ENCODE data around the gene PCNX2.

- TF ChIP-seq CTCF (optimal IDR thresholded peaks at IDR 0.05 in 1 of 3, IDR thresholded peaks at IDR 0.05 in 1 of 3, conservative IDR thresholded peaks at IDR 0.05 in 1 of 3; ENCODE audit: extremely low read depth in 1 of 3, insufficient read depth in 2 of 3, low read length in 3 of 3) (no peak), EZH2 (IDR thresholded peaks at IDR 0.05; ENCODE audit: low read length) (no peak)
These were observed 43.1 kb downstream of the PCNX2 start for GRCh38 chr1:233252441-233252840.
